ENCODE results near the gene NFE2L2.

DNA sequence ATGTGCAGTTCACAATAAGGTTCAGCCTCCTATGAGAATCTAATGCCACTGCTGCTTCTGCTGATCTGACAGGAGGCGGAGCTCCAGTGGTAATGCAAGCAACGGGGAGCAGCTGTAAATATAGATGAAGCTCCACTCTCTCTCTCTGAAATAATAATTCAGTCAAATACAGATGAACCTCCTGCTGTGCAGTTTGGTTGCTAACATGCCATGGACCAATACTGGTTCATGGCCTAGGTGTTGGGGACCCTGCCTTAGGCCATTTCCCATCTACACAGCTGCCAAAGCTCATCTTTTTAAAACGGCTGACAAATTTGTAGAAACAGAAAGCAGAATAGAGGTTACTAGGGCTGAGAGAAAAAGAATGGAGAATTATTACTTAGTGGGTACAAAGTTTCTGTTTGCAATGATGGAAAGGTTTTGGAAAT is 62.6 kb downstream of the NFE2L2 start:
- TF ChIP-seq, protein P1, sequence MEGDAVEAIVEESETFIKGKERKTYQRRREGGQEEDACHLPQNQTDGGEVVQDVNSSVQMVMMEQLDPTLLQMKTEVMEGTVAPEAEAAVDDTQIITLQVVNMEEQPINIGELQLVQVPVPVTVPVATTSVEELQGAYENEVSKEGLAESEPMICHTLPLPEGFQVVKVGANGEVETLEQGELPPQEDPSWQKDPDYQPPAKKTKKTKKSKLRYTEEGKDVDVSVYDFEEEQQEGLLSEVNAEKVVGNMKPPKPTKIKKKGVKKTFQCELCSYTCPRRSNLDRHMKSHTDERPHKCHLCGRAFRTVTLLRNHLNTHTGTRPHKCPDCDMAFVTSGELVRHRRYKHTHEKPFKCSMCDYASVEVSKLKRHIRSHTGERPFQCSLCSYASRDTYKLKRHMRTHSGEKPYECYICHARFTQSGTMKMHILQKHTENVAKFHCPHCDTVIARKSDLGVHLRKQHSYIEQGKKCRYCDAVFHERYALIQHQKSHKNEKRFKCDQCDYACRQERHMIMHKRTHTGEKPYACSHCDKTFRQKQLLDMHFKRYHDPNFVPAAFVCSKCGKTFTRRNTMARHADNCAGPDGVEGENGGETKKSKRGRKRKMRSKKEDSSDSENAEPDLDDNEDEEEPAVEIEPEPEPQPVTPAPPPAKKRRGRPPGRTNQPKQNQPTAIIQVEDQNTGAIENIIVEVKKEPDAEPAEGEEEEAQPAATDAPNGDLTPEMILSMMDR (conservative IDR thresholded peaks at IDR 0.05; ENCODE audit: low read length), result no peak
- TF ChIP-seq EZH2phosphoT487 (IDR thresholded peaks at IDR 0.05; ENCODE audit: borderline replicate concordance, low read depth, low read length), result no peak
